ENCODE measurements around the gene PNN. TPM values are rescaled to one million over a fixed set of nuclear protein-coding genes. Genes with fewer than 3 reads are reported as not detected.
"Not testable (repeated sequence)": the region's sequence is repeated elsewhere in the genome, so short reads cannot be mapped to it uniquely, and the experiment has no call there.

PNN gene
- total RNA-seq, 1 experiment from 2014 or later, result 98.1 TPM

GRCh38 chr14:39203659-39204606 lies 28.9 kb downstream of the PNN start:
- no peaks in the 10 kb centered on the region; the same call in 1 of the 2 replicates for H3K9me3 ChIP-seq (replicated peaks)
- H3K27me3 ChIP-seq, result no peaks in the 10 kb centered on the region
- H3K36me3 ChIP-seq, result no peaks in the 10 kb centered on the region
- no peak for DNase-seq
- H3K27ac ChIP-seq, result no peak overlapping the region
- H3K4me3 ChIP-seq, result no peak overlapping the region
- no peaks in the 10 kb centered on the region for H3K4me1 ChIP-seq

- H3K27ac ChIP-seq; H3K9me3 ChIP-seq (replicated peaks); DNase-seq; H3K4me1 ChIP-seq; H3K4me3 ChIP-seq; H3K27me3 ChIP-seq; H3K36me3 ChIP-seq: not testable (repeated sequence)
These were observed 32.4 kb downstream of the PNN start for GRCh38 chr14:39207430-39207829.

GRCh38 chr14:39211109-39211741 lies 36.2 kb downstream of the PNN start:
- H3K4me1 ChIP-seq, result no peaks in the 10 kb centered on the region
- no peaks in the 10 kb centered on the region for H3K27me3 ChIP-seq
- no peak overlapping the region for H3K27ac ChIP-seq
- no peak for DNase-seq
- no peak overlapping the region for H3K4me3 ChIP-seq
- no peaks in the 10 kb centered on the region for H3K36me3 ChIP-seq
- no peaks in the 10 kb centered on the region for H3K9me3 ChIP-seq (replicated peaks)

- no peak overlapping the region for H3K27ac ChIP-seq
- no peaks in the 10 kb centered on the region for H3K4me1 ChIP-seq
- no peak for DNase-seq
- no peak overlapping the region for H3K4me3 ChIP-seq
- H3K9me3 ChIP-seq (replicated peaks), result no peaks in the 10 kb centered on the region
- H3K27me3 ChIP-seq, result no peaks in the 10 kb centered on the region
- no peaks in the 10 kb centered on the region for H3K36me3 ChIP-seq
These were observed 37.0 kb downstream of the PNN start for GRCh38 chr14:39212034-39212433.

- H3K27me3 ChIP-seq, result no peaks in the 10 kb centered on the region
- DNase-seq, result no peak
These were observed 37.6 kb downstream of the PNN start for GRCh38 chr14:39212693-39213092.

GRCh38 chr14:39217214-39217879 lies 42.3 kb downstream of the PNN start:
- Histone ChIP-seq H3K4me1 (no peaks in the 10 kb centered on the region), H3K36me3 (no peaks in the 10 kb centered on the region), H3K27ac (no peak overlapping the region), H3K9me3 (replicated peaks) (no peaks in the 10 kb centered on the region), H3K4me3 (no peak overlapping the region), H3K27me3 (no peaks in the 10 kb centered on the region)
- no peak for DNase-seq

More at GRCh38 chr14:39212693-39213092, 37.6 kb downstream of the PNN start:
- no peak overlapping the region for H3K4me3 ChIP-seq
- H3K4me1 ChIP-seq, result no peaks in the 10 kb centered on the region
- no peaks in the 10 kb centered on the region for H3K36me3 ChIP-seq
- no peak overlapping the region for H3K27ac ChIP-seq
- H3K9me3 ChIP-seq (replicated peaks), result no peaks in the 10 kb centered on the region

GRCh38 chr14:39218171-39218769 lies 43.2 kb downstream of the PNN start:
- Histone ChIP-seq H3K4me1 (no peaks in the 10 kb centered on the region), H3K27me3 (no peaks in the 10 kb centered on the region), H3K9me3 (replicated peaks) (no peaks in the 10 kb centered on the region), H3K27ac (no peak overlapping the region), H3K36me3 (no peaks in the 10 kb centered on the region), H3K4me3 (no peak overlapping the region)
- no peak for DNase-seq

- Histone ChIP-seq H3K27me3 (no peaks in the 10 kb centered on the region), H3K36me3 (no peaks in the 10 kb centered on the region), H3K4me3 (no peak overlapping the region), H3K27ac (no peak overlapping the region), H3K9me3 (replicated peaks) (no peaks in the 10 kb centered on the region), H3K4me1 (no peaks in the 10 kb centered on the region)
- DNase-seq, result no peak
These were observed 44.0 kb downstream of the PNN start for GRCh38 chr14:39219075-39219499.

GRCh38 chr14:39220473-39220872 lies 45.4 kb downstream of the PNN start:
- H3K27ac ChIP-seq; H3K36me3 ChIP-seq; H3K9me3 ChIP-seq (replicated peaks); DNase-seq; H3K4me1 ChIP-seq; H3K27me3 ChIP-seq; H3K4me3 ChIP-seq: not testable (repeated sequence)

- peaks cover 3% of the 10 kb centered on the region; the same call in 1 of the 2 replicates for H3K4me1 ChIP-seq
- H3K27ac ChIP-seq, result no peak overlapping the region
- no peak for DNase-seq
- H3K9me3 ChIP-seq (replicated peaks), result no peaks in the 10 kb centered on the region
- H3K27me3 ChIP-seq, result no peaks in the 10 kb centered on the region
- H3K4me3 ChIP-seq, result no peak overlapping the region
- H3K36me3 ChIP-seq, result no peaks in the 10 kb centered on the region
These were observed 53.0 kb downstream of the PNN start for GRCh38 chr14:39228044-39228443.

- no peak overlapping the region for H3K27ac ChIP-seq
- DNase-seq, result no peak
- H3K4me3 ChIP-seq, result no peak overlapping the region
- H3K4me1 ChIP-seq, result peaks cover 4% of the 10 kb centered on the region; the same call in 1 of the 2 replicates
- no peaks in the 10 kb centered on the region for H3K9me3 ChIP-seq (replicated peaks)
- H3K36me3 ChIP-seq, result no peaks in the 10 kb centered on the region
- H3K27me3 ChIP-seq, result no peaks in the 10 kb centered on the region
These were observed 53.6 kb downstream of the PNN start for GRCh38 chr14:39228509-39229221.

- no peak overlapping the region for H3K27ac ChIP-seq
- no peaks in the 10 kb centered on the region for H3K36me3 ChIP-seq
- DNase-seq, result no peak
These were observed 54.1 kb downstream of the PNN start for GRCh38 chr14:39229222-39229543.

GRCh38 chr14:39229601-39230110 lies 54.6 kb downstream of the PNN start:
- peaks cover 4% of the 10 kb centered on the region; the same call in 1 of the 2 replicates for H3K4me1 ChIP-seq
- H3K27ac ChIP-seq, result no peak overlapping the region
- H3K9me3 ChIP-seq (replicated peaks), result no peaks in the 10 kb centered on the region
- H3K4me3 ChIP-seq, result no peak overlapping the region
- no peaks in the 10 kb centered on the region for H3K27me3 ChIP-seq
- no peaks in the 10 kb centered on the region for H3K36me3 ChIP-seq
- DNase-seq, result no peak

More at GRCh38 chr14:39229222-39229543, 54.1 kb downstream of the PNN start:
- H3K9me3 ChIP-seq (replicated peaks), result no peaks in the 10 kb centered on the region
- no peak overlapping the region for H3K4me3 ChIP-seq
- H3K4me1 ChIP-seq, result peaks cover 4% of the 10 kb centered on the region; the same call in 1 of the 2 replicates
- H3K27me3 ChIP-seq, result no peaks in the 10 kb centered on the region

GRCh38 chr14:39230416-39231035 lies 55.5 kb downstream of the PNN start:
- H3K4me3 ChIP-seq, result no peak overlapping the region
- no peaks in the 10 kb centered on the region for H3K27me3 ChIP-seq
- peaks cover 4% of the 10 kb centered on the region; the same call in 1 of the 2 replicates for H3K4me1 ChIP-seq
- no peaks in the 10 kb centered on the region for H3K9me3 ChIP-seq (replicated peaks)
- no peak for DNase-seq
- H3K27ac ChIP-seq, result no peak overlapping the region
- no peaks in the 10 kb centered on the region for H3K36me3 ChIP-seq

All from SJCRH30 (cell line).